ENCODE measurements around the gene BARHL2.

Gene BARHL2

DNA sequence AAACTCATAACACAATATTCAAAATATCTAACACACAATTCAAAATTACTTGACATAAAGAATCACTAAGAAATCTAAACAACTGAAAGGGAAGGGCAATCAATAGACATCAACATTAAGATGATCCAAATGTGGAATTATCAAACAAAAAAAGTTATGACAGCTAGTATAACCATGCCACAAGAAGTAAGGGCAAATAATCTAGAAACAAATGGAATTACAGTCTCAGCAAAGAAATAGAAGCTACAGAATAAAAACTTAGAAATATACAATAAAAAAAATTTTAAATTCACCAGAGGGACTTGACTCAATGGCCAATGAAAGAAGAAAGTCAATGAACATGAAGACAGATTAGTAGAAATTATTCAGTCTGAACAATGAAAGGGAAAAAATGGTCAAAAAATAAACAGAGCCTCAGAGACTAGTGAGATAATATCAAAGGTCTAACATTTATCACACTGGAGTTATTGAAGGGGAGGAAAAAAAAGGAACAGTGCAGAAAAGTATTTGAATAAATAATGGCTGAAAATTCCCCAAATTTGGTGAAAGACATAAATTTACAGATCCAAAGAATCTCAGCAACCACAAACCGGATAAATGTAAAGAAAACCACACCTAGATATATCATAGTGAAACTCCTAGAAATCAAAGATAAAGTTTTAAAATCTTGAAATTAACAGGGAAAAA lies 41.8 kb downstream of the BARHL2 start:
- no peaks in the 10 kb centered on the region for H3K4me1 ChIP-seq (ENCODE audit: control insufficient read depth, insufficient read depth, low read length)
- no peak for DNase-seq (ENCODE audit: low read depth, low spot score)
- WGBS (ENCODE audit: insufficient coverage, insufficient read length) = no CpG with 5 or more reads among the region's 1 CpG
- H3K36me3 ChIP-seq (ENCODE audit: control insufficient read depth, insufficient read depth, low read length) = no peaks in the 10 kb centered on the region
- no peaks in the 10 kb centered on the region for H3K9me3 ChIP-seq (ENCODE audit: control insufficient read depth, insufficient read depth, low read length)
- no peak overlapping the region for H3K27ac ChIP-seq (ENCODE audit: low read length)
- H3K27me3 ChIP-seq (ENCODE audit: control insufficient read depth, insufficient read depth, low read length) = no peaks in the 10 kb centered on the region
- H3K4me3 ChIP-seq (ENCODE audit: low read length) = no peak overlapping the region

DNA sequence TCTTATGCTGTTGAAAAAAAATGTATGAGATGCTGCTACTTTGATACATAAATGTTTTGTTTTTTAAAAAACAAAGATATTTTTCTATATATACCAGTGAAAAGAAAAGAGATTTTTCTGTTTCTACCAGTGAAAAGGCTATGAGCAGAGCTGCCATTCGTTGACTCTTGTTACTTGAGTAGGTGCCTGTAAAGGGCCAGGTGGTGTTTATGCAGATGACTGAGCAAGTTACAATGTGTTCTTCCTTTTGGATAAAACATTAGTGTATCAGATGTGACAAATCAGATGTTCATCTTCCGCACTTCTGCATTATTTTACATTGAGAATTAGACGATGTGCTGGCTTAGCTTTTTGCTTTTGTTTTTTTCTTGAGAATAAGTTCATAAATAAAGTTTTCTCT lies 45.4 kb downstream of the BARHL2 start:
- WGBS (ENCODE audit: insufficient coverage, insufficient read length) = no CpG with 5 or more reads among the region's 3 CpGs

DNA sequence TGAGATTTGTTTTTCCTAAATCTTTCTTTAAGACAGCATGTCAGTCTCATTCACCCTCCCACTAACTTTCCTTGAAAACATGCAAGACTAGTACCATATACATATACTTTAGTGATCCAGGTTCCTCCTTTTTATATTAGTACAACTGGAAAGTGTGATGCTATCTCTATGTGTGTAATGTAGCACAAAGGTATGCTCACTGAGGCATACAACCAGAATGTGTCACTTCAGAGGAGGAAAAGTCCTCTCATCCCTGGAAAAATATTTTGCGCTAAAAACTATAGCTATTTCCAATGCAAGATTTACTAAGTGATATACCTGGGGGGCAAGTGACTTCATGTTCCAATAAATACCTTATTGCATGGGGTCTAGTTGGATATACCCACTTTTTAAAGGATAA lies 45.9 kb downstream of the BARHL2 start:
- no peaks in the 10 kb centered on the region for H3K4me1 ChIP-seq (ENCODE audit: control insufficient read depth, insufficient read depth, low read length)
- no CpG with 5 or more reads among the region's 1 CpG for WGBS (ENCODE audit: insufficient coverage, insufficient read length)
- H3K9me3 ChIP-seq (ENCODE audit: control insufficient read depth, insufficient read depth, low read length) = no peaks in the 10 kb centered on the region
- no peak for DNase-seq (ENCODE audit: low read depth, low spot score)
- H3K36me3 ChIP-seq (ENCODE audit: control insufficient read depth, insufficient read depth, low read length) = no peaks in the 10 kb centered on the region
- H3K27me3 ChIP-seq (ENCODE audit: control insufficient read depth, insufficient read depth, low read length) = no peaks in the 10 kb centered on the region
- no peak overlapping the region for H3K4me3 ChIP-seq (ENCODE audit: low read length)
- H3K27ac ChIP-seq (ENCODE audit: low read length) = no peak overlapping the region

More for the DNA sequence above, 45.4 kb downstream of the BARHL2 start:
- Histone ChIP-seq H3K4me1 (ENCODE audit: control insufficient read depth, insufficient read depth, low read length) (no peaks in the 10 kb centered on the region), H3K27ac (ENCODE audit: low read length) (no peak overlapping the region), H3K9me3 (ENCODE audit: control insufficient read depth, insufficient read depth, low read length) (no peaks in the 10 kb centered on the region), H3K4me3 (ENCODE audit: low read length) (no peak overlapping the region), H3K36me3 (ENCODE audit: control insufficient read depth, insufficient read depth, low read length) (no peaks in the 10 kb centered on the region), H3K27me3 (ENCODE audit: control insufficient read depth, insufficient read depth, low read length) (no peaks in the 10 kb centered on the region)
- no peak for DNase-seq (ENCODE audit: low read depth, low spot score)
